AG10803 (cell line): ENCODE data around the gene IGFBP5.

ENCODE experiments used
- DNase-seq: peaks from one replicate; pipeline ENCODE4 v3.0.0; 2010; ENCODE audit warnings: low read depth
- H3K4me3 ChIP-seq: 2 replicates; pipeline ENCODE4 v1.5.1; 2011; ENCODE audit warnings: mild to moderate bottlenecking, low read length, control low read depth
- CTCF ChIP-seq: conservative IDR thresholded peaks from 2 replicates; pipeline ENCODE4 v1.5.1; 2011; ENCODE audit warnings: mild to moderate bottlenecking, low read length, control low read depth, inconsistent platforms

IGFBP5 gene

DNA sequence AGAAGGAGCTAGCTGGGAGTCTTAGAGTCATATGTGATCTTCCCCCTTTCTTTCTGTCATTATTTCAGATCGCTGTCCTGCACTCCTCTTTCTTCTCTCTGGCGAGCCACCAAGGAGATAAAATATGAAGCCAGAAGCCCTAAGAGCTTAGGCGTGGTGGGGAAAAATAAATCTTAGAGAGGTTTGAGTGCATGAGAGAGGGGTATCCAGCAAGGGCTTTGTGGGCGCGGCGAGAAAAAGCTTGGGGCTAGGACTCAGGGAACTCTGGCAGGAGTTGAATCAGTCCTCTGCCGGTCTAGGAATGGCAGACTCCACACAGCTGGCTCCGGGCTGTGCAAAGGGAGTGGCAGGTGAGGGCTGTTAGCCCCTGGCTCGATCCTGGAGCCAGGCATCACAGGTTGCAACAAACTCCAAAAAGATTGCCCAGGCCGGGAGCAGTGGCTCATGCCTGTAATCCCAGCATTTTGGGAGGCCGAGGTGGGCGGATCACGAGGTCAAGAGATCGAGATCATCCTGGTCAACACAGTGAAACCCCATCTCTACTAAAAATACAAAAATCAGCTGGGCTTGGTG, 20.1 kb upstream of the IGFBP5 start:
- no peak for DNase-seq
- no peak overlapping the region for H3K4me3 ChIP-seq
- TF ChIP-seq CTCF, result no peak

DNA sequence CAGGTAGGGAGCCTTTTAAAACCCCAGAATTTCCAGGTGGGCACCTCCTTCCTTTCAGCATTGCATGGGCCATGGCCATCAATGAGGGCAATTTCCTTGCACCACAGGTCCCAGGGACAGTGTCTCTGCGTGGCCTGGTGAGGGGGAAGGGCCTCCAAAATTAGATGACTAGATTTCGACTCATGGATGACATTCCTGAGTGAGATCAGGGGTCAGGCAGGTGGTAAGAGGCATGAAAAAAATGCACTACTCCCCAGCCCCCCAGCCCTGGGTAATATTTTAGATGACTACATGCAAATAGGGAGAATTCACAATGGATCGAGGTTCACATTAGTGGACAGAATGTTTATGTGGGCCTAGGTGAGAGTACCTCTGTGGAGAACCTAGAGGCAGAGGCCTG, 19.0 kb upstream of the IGFBP5 start:
- TF ChIP-seq CTCF, result no peak
- H3K4me3 ChIP-seq, result no peak overlapping the region
- DNase-seq, result peak; percentile 58

DNA sequence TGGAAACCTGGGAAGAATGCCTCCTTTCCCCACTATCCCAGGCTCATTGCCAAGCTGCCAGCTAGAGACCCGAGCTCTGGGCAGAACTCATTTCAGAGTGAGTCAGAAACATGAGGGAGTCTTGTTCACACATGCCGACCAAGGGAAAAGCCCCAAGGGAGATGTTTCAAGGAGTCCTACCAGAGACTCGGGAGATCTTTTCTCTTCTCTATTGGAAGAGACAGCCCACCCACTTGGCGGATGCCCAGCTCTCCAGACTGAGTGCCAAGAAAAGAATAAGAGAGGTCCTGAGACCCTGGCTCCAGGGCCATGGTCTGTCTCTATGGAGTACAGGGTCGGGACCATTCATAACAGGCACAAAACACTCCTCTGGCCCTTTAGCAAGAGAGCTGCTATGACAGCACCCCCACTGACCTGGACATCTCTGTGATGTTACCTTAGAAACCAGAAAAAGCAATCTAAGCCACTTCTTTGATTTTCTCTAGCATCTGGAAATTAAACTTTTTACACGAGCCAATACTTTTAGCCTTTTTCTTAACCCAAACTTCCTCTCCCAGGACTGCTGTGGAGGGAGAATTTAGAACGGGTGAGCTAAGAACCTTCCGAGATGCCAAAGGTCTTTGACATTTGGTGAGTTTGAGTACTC, 18.5 kb upstream of the IGFBP5 start:
- no peak overlapping the region for H3K4me3 ChIP-seq
- TF ChIP-seq CTCF, result no peak
- DNase-seq, result peak; percentile 94

GRCh38 chr2:216711348-216711747, 16.0 kb upstream of the IGFBP5 start:
- DNase-seq, result no peak
- no peak for TF ChIP-seq CTCF
- no peak overlapping the region for H3K4me3 ChIP-seq

- no peak for TF ChIP-seq CTCF
- no peak overlapping the region for H3K4me3 ChIP-seq
- DNase-seq, result peak; percentile 77
These were observed 15.4 kb upstream of the IGFBP5 start for GRCh38 chr2:216710551-216711301.

DNA sequence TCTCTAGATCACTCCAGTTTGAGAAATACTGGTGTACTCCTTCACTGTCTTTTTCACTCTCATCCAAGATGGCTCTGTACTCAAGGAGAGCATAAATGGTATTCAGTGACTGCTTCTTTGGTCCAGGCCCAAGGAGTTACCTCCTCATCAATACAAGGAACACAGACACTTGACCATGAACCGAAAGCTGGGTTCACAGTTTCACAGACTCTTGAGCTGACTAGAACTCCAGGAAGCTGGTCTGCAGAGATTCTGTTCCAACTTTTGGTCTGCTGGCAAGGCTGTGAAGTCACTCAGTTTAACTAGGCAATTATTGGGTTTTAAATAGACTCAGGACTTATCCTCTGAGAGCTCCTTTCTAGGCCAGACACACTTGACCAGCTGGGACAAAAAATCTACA, 7.4 kb upstream of the IGFBP5 start:
- TF ChIP-seq CTCF, result no peak
- DNase-seq, result no peak

DNA sequence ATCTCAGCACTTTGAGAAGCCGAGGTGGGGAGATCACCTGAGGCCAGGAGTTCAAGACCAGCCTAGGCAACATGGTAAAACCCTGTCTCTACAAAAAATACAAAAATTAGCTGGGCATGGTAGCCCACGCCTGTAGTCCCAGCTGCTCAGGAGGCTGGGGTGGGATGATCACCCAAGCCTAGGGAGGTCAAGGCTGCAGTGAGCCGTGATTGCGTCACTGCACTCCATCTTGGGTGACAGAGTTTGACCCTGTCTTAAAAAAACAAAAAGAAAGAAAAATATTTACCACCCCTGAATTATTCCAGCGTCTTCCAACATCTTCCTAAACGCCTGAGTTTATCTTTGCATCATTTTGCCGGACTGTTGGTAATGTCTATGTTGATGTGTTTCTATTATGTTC, 6.2 kb upstream of the IGFBP5 start:
- H3K4me3 ChIP-seq, result no peak overlapping the region
- no peak for DNase-seq
- TF ChIP-seq CTCF, result no peak

More for the DNA sequence above, 7.4 kb upstream of the IGFBP5 start:
- H3K4me3 ChIP-seq, result no peak overlapping the region
